PC-9 (cell line): ENCODE data around the gene GORAB. TPM values are rescaled to one million over a fixed set of nuclear protein-coding genes. Genes with fewer than 3 reads are reported as not detected.

Experiments
- BruUV-seq: library from RNA; stranded (reverse); fragments of 400-500 nt; replicated peaks from 2 replicates; lab custom pipeline; 2021; lab: Mats Ljungman, UMichigan
- CTCF ChIA-PET: fragments of 300-600 bp; sonication (Branson Sonifier 250); formaldehyde crosslinking; loops from one replicate; lab custom pipeline; 2022; ENCODE audit warnings: antibody characterized with exemption; lab: Charles Lee
- POLR2A ChIA-PET: fragments of 300-600 bp; sonication (Branson Sonifier 250); formaldehyde crosslinking; loops from one replicate; lab custom pipeline; 2022; ENCODE audit warnings: antibody characterized with exemption; ENCODE audit not compliant: unreplicated experiment; lab: Charles Lee
- DNase-seq, 2 experiments: peaks; one replicate each; pipeline versions ENCODE4 v3.0.0 to v3.0.0-alpha.2; 2015 to 2022; ENCODE audit warnings: mixed read lengths in 1 of 2
- H2AFZ ChIP-seq: fragments of 200-600 bp; sonication (generic); 2 replicates; pipeline ENCODE4 v1.8.1; 2017; ENCODE audit warnings: antibody characterized with exemption
- H3F3A ChIP-seq: fragments of 200-600 bp; sonication (generic); 2 replicates; pipeline ENCODE4 v1.8.1; 2017; ENCODE audit warnings: antibody characterized with exemption, mild to moderate bottlenecking, low read depth; ENCODE audit not compliant: insufficient read depth
- H3K27ac ChIP-seq: fragments of 200-600 bp; sonication (generic); 2 replicates; pipeline ENCODE4 v1.6.1; 2016; ENCODE audit warnings: mixed run types
- H3K27me3 ChIP-seq: fragments of 200-600 bp; sonication (generic); 2 replicates; pipeline ENCODE4 v1.6.1; 2016; ENCODE audit warnings: low read depth, mixed run types; ENCODE audit not compliant: insufficient read depth
- H3K36me3 ChIP-seq: fragments of 200-600 bp; sonication (generic); 2 replicates; pipeline ENCODE4 v1.6.1; 2016; ENCODE audit warnings: low read depth, mixed run types
- H3K4me1 ChIP-seq: fragments of 200-600 bp; sonication (generic); replicated peaks from 2 replicates; pipeline ENCODE4 v1.6.1; 2016; ENCODE audit warnings: mixed run types; ENCODE audit not compliant: insufficient read depth
- H3K4me2 ChIP-seq: fragments of 200-600 bp; sonication (generic); 2 replicates; pipeline ENCODE4 v1.6.1; 2017; ENCODE audit warnings: mixed run types
- H3K4me3 ChIP-seq: fragments of 200-600 bp; sonication (generic); 2 replicates; pipeline ENCODE4 v1.6.1; 2016; ENCODE audit warnings: mixed run types
- H3K79me2 ChIP-seq: fragments of 200-600 bp; sonication (generic); 2 replicates; pipeline ENCODE4 v1.6.1; 2017; ENCODE audit warnings: low read depth, mixed run types
- H3K9me2 ChIP-seq: fragments of 200-600 bp; sonication (generic); 2 replicates; pipeline ENCODE4 v1.8.1; 2017; ENCODE audit warnings: mild to moderate bottlenecking; ENCODE audit not compliant: insufficient read depth
- H3K9me3 ChIP-seq: fragments of 200-600 bp; sonication (generic); 2 replicates; pipeline ENCODE4 v1.8.1; 2016; ENCODE audit warnings: low read depth; ENCODE audit not compliant: insufficient read depth
- H4K20me1 ChIP-seq: fragments of 200-600 bp; sonication (generic); 2 replicates; pipeline ENCODE4 v1.8.1; 2017; ENCODE audit not compliant: insufficient read depth
- CTCF ChIP-seq: fragments of 200-600 bp; sonication (generic); conservative IDR thresholded peaks from 2 replicates; pipeline ENCODE4 v1.6.1; 2017; ENCODE audit warnings: mixed run types, antibody characterized with exemption, mild to moderate bottlenecking, moderate library complexity
- EZH2 ChIP-seq: fragments of 200-600 bp; sonication (generic); IDR thresholded peaks from 2 replicates; pipeline ENCODE4 v1.8.0; 2017; ENCODE audit warnings: antibody characterized with exemption, low read depth
- intact Hi-C: fragments of 100-400 bp; cut with micrococcal nuclease; formaldehyde crosslinking; loops from one replicate; pipeline ENCODE4 v1.10.0; 2022; ENCODE audit not compliant: unreplicated experiment
- total RNA-seq: library from RNA; stranded (reverse); gene quantifications from 2 replicates; pipeline ENCODE4 v1.2.3, GENCODE V29; 2021

The GORAB gene
- total RNA-seq, 1 experiment from 2014 or later, result 8.4 TPM

- no peaks in the 10 kb centered on the region for H3K9me3 ChIP-seq
- ChIA-PET CTCF (no interaction called here), POLR2A (no interaction called here)
- BruUV-seq, result no TSS peak
- H3K36me3 ChIP-seq, result no peaks in the 10 kb centered on the region
- H2AFZ ChIP-seq, result no peak overlapping the region
- H3K79me2 ChIP-seq, result no peaks in the 10 kb centered on the region
- no peak overlapping the region for H3K4me2 ChIP-seq
- no peaks in the 10 kb centered on the region for H3K27me3 ChIP-seq
- intact Hi-C loops, result no loop called here
- no peak for DNase-seq
- H4K20me1 ChIP-seq, result no peaks in the 10 kb centered on the region
- no peak for TF ChIP-seq EZH2
- TF ChIP-seq CTCF, result no peak
- H3F3A ChIP-seq, result no peaks in the 10 kb centered on the region
- no peak overlapping the region for H3K27ac ChIP-seq
- H3K4me1 ChIP-seq, result no peaks in the 10 kb centered on the region
- H3K9me2 ChIP-seq, result no peaks in the 10 kb centered on the region
- H3K4me3 ChIP-seq, result no peak overlapping the region
Observed at GRCh38 chr1:170578359-170578758, 46.4 kb downstream of the GORAB start.

DNA sequence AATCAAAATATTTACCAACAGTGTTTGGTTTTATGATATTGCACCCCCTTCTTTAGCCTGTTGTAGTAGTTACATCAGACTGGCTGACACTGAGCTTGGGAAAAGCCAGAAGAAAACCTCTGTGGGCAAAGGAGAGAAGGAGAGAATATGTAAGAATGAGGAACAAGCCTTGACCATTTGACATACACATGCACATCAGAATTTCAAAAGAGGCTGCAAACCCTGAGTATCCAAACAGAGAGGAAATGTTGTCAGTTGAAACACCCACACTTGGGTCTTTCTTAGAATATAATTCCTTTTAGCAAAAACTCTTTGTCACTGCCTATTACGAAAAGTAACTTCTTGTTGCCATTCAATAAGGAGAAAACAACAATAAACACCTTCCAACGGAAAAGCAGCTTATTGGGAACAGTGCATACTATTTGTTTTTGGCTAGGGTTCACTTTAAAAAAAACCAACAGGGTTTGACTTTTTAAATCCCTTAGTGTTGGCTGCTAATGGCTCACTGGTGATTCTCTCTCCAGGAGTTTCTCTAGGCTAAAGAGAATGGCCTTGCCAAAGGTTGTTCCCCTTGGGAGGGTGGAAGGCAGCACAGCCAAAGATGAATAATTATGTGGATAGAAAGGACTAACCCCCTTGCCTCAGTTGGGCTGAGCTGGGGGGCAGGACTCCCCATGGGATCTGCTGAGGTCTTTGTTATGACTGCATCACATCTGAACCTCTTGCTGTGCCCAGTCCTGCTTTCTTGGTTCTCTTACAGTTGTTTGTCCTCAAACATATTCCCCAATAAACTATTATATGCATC lies 48.9 kb downstream of the GORAB start:
- intact Hi-C loops, result no loop called here
- H4K20me1 ChIP-seq, result no peaks in the 10 kb centered on the region
- no peak overlapping the region for H3K4me2 ChIP-seq
- ChIA-PET CTCF (no interaction called here), POLR2A (no interaction called here)
- no peaks in the 10 kb centered on the region for H3F3A ChIP-seq
- no peaks in the 10 kb centered on the region for H3K9me3 ChIP-seq
- BruUV-seq, result no TSS peak
- H3K79me2 ChIP-seq, result no peaks in the 10 kb centered on the region
- no peaks in the 10 kb centered on the region for H3K36me3 ChIP-seq
- DNase-seq, result no peak
- peaks cover 1% of the 10 kb centered on the region; the same call in 1 of the 2 replicates for H3K4me1 ChIP-seq
- no peak overlapping the region for H3K4me3 ChIP-seq
- no peak overlapping the region for H2AFZ ChIP-seq
- no peaks in the 10 kb centered on the region for H3K9me2 ChIP-seq
- no peaks in the 10 kb centered on the region for H3K27me3 ChIP-seq
- TF ChIP-seq CTCF (no peak), EZH2 (no peak)
- H3K27ac ChIP-seq, result no peak overlapping the region

GRCh38 chr1:170583186-170583585 lies 51.2 kb downstream of the GORAB start:
- ChIA-PET CTCF (no interaction called here), POLR2A (no interaction called here)
- no TSS peak for BruUV-seq

More at GRCh38 chr1:170583186-170583585, 51.2 kb downstream of the GORAB start:
- no peaks in the 10 kb centered on the region for H3K9me3 ChIP-seq
- TF ChIP-seq CTCF (no peak), EZH2 (no peak)
- intact Hi-C loops, result no loop called here
- no peaks in the 10 kb centered on the region for H3F3A ChIP-seq
- no peaks in the 10 kb centered on the region for H3K36me3 ChIP-seq
- H3K79me2 ChIP-seq, result no peaks in the 10 kb centered on the region
- no peak overlapping the region for H3K4me2 ChIP-seq
- H2AFZ ChIP-seq, result 0 out of 2 replicates have a peak overlapping the region, but pooled peaks have one; percentile 52
- no peak overlapping the region for H3K27ac ChIP-seq
- no peak overlapping the region for H3K4me3 ChIP-seq
- no peaks in the 10 kb centered on the region for H4K20me1 ChIP-seq
- DNase-seq, result no peak
- no peaks in the 10 kb centered on the region for H3K9me2 ChIP-seq
- H3K4me1 ChIP-seq, result peaks cover 9% of the 10 kb centered on the region
- H3K27me3 ChIP-seq, result no peaks in the 10 kb centered on the region
